ENCODE data around the gene C1QTNF2. TPM values are rescaled to one million over a fixed set of nuclear protein-coding genes. Genes with fewer than 3 reads are reported as not detected.
A peak's percentile ranks its signal among the peaks of the same experiment; 100 is the strongest.

Gene C1QTNF2
- total and polyA plus RNA-seq, 2 of the 8 experiments (the other 6 are each of a cell fraction or from before 2014, with no cell fraction given), result 1.0 to 2.0 TPM

GRCh38 chr5:160390787-160391696 lies 20.6 kb upstream of the C1QTNF2 start (continued):
- TF ChIP-seq CHD7 (IDR thresholded peaks at IDR 0.05; ENCODE audit: insufficient replicate concordance, low read length) (no peak), RAD21 (IDR thresholded peaks at IDR 0.05 in 1 of 2, conservative IDR thresholded peaks at IDR 0.05 in 1 of 2; ENCODE audit: low read depth in 2 of 2, low read length in 2 of 2) (peak; percentile 53 to 68), CBX5 (IDR thresholded peaks at IDR 0.05; ENCODE audit: low read depth, low read length) (no peak), FOSL1 (IDR thresholded peaks at IDR 0.05; ENCODE audit: insufficient read depth, low read depth, low read length) (no peak), RBBP5 (IDR thresholded peaks at IDR 0.05; ENCODE audit: borderline replicate concordance, low read depth, low read length) (no peak), SRF (IDR thresholded peaks at IDR 0.05; ENCODE audit: low read depth, low read length) (no peak), TEAD4 (IDR thresholded peaks at IDR 0.05; ENCODE audit: low read depth, low read length) (no peak), CTBP2 (IDR thresholded peaks at IDR 0.05; ENCODE audit: borderline replicate concordance, insufficient read depth, insufficient read length, low read length) (no peak)
